ENCODE measurements around the gene RABL2A.
"Not testable (repeated sequence)": the region's sequence is repeated elsewhere in the genome, so short reads cannot be mapped to it uniquely, and the experiment has no call there.

Gene RABL2A

GRCh38 chr2:113626616-113627330 is at the start of gene RABL2A:
RABL2A (plus strand) TSS chr2:113627266; CDS start chr2:113628607, 1,341 bp downstream.
- H3K79me2 ChIP-seq (ENCODE audit: insufficient read depth, low read length); H4K20me1 ChIP-seq (ENCODE audit: low read depth, low read length); H3K27me3 ChIP-seq (ENCODE audit: low read length); H3K9me2 ChIP-seq (replicated peaks; ENCODE audit: insufficient read depth, low read length); H2AFZ ChIP-seq (ENCODE audit: low read depth, low read length, severe bottlenecking); H3F3A ChIP-seq (ENCODE audit: insufficient read depth); H3K9me3 ChIP-seq (ENCODE audit: insufficient read depth, low read length); H3K36me3 ChIP-seq (ENCODE audit: low read length): not testable (repeated sequence)
- Histone ChIP-seq H3K27ac (ENCODE audit: low read depth, low read length) (peak within 1 kb of the TSS; percentile 32; the same call in 1 of the 2 replicates), H3K4me3 (ENCODE audit: insufficient read depth, low read length, poor library complexity, severe bottlenecking) (peak within 1 kb of the TSS; percentile 59), H3K9ac (ENCODE audit: low read length) (peak within 1 kb of the TSS; percentile 54), H3K4me2 (ENCODE audit: low read depth, low read length, poor library complexity, severe bottlenecking) (peak within 1 kb of the TSS; percentile 49)

- H3K4me3 ChIP-seq (ENCODE audit: insufficient read depth, low read length, poor library complexity, severe bottlenecking); H3K9me3 ChIP-seq (ENCODE audit: insufficient read depth, low read length); H3K4me2 ChIP-seq (ENCODE audit: low read depth, low read length, poor library complexity, severe bottlenecking); H3K9me2 ChIP-seq (replicated peaks; ENCODE audit: insufficient read depth, low read length); H3K36me3 ChIP-seq (ENCODE audit: low read length); H2AFZ ChIP-seq (ENCODE audit: low read depth, low read length, severe bottlenecking); H4K20me1 ChIP-seq (ENCODE audit: low read depth, low read length); H3K79me2 ChIP-seq (ENCODE audit: insufficient read depth, low read length); H3K9ac ChIP-seq (ENCODE audit: low read length); H3F3A ChIP-seq (ENCODE audit: insufficient read depth); H3K27ac ChIP-seq (ENCODE audit: low read depth, low read length); H3K27me3 ChIP-seq (ENCODE audit: low read length): not testable (repeated sequence)
Measured at GRCh38 chr2:113578508-113578907, 48.6 kb upstream of the RABL2A start.

GRCh38 chr2:113582473-113582872 is 44.6 kb upstream of the RABL2A start:
- H2AFZ ChIP-seq (ENCODE audit: low read depth, low read length, severe bottlenecking); H3K4me3 ChIP-seq (ENCODE audit: insufficient read depth, low read length, poor library complexity, severe bottlenecking); H3K9me3 ChIP-seq (ENCODE audit: insufficient read depth, low read length); H3K27ac ChIP-seq (ENCODE audit: low read depth, low read length); H3K9me2 ChIP-seq (replicated peaks; ENCODE audit: insufficient read depth, low read length); H3K36me3 ChIP-seq (ENCODE audit: low read length); H4K20me1 ChIP-seq (ENCODE audit: low read depth, low read length); H3F3A ChIP-seq (ENCODE audit: insufficient read depth); H3K79me2 ChIP-seq (ENCODE audit: insufficient read depth, low read length); H3K4me2 ChIP-seq (ENCODE audit: low read depth, low read length, poor library complexity, severe bottlenecking); H3K9ac ChIP-seq (ENCODE audit: low read length); H3K27me3 ChIP-seq (ENCODE audit: low read length): not testable (repeated sequence)

GRCh38 chr2:113583521-113584225 is 43.4 kb upstream of the RABL2A start:
- H3F3A ChIP-seq (ENCODE audit: insufficient read depth); H3K9me3 ChIP-seq (ENCODE audit: insufficient read depth, low read length); H3K79me2 ChIP-seq (ENCODE audit: insufficient read depth, low read length); H3K27me3 ChIP-seq (ENCODE audit: low read length); H3K27ac ChIP-seq (ENCODE audit: low read depth, low read length); H3K36me3 ChIP-seq (ENCODE audit: low read length); H4K20me1 ChIP-seq (ENCODE audit: low read depth, low read length); H3K9me2 ChIP-seq (replicated peaks; ENCODE audit: insufficient read depth, low read length): not testable (repeated sequence)
- peak overlapping the region; percentile 99 for H2AFZ ChIP-seq (ENCODE audit: low read depth, low read length, severe bottlenecking)
- H3K4me2 ChIP-seq (ENCODE audit: low read depth, low read length, poor library complexity, severe bottlenecking), result peak overlapping the region; percentile 64
- peak overlapping the region; percentile 69 for H3K9ac ChIP-seq (ENCODE audit: low read length)
- peak overlapping the region; percentile 66 for H3K4me3 ChIP-seq (ENCODE audit: insufficient read depth, low read length, poor library complexity, severe bottlenecking)

GRCh38 chr2:113584311-113585092 is 42.6 kb upstream of the RABL2A start:
- not testable (repeated sequence) for H2AFZ ChIP-seq (ENCODE audit: low read depth, low read length, severe bottlenecking); H3F3A ChIP-seq (ENCODE audit: insufficient read depth); H3K27me3 ChIP-seq (ENCODE audit: low read length); H3K9me2 ChIP-seq (replicated peaks; ENCODE audit: insufficient read depth, low read length); H3K27ac ChIP-seq (ENCODE audit: low read depth, low read length); H3K36me3 ChIP-seq (ENCODE audit: low read length); H3K79me2 ChIP-seq (ENCODE audit: insufficient read depth, low read length); H4K20me1 ChIP-seq (ENCODE audit: low read depth, low read length); H3K9me3 ChIP-seq (ENCODE audit: insufficient read depth, low read length)
- peak overlapping the region; percentile 53 for H3K4me2 ChIP-seq (ENCODE audit: low read depth, low read length, poor library complexity, severe bottlenecking)
- H3K9ac ChIP-seq (ENCODE audit: low read length), result peak overlapping the region; percentile 69
- peak overlapping the region; percentile 38 for H3K4me3 ChIP-seq (ENCODE audit: insufficient read depth, low read length, poor library complexity, severe bottlenecking)

- H3K9me3 ChIP-seq (ENCODE audit: insufficient read depth, low read length); H3K4me3 ChIP-seq (ENCODE audit: insufficient read depth, low read length, poor library complexity, severe bottlenecking); H3K27me3 ChIP-seq (ENCODE audit: low read length); H3K79me2 ChIP-seq (ENCODE audit: insufficient read depth, low read length); H3F3A ChIP-seq (ENCODE audit: insufficient read depth); H3K9me2 ChIP-seq (replicated peaks; ENCODE audit: insufficient read depth, low read length); H3K36me3 ChIP-seq (ENCODE audit: low read length); H4K20me1 ChIP-seq (ENCODE audit: low read depth, low read length); H3K9ac ChIP-seq (ENCODE audit: low read length); H2AFZ ChIP-seq (ENCODE audit: low read depth, low read length, severe bottlenecking); H3K27ac ChIP-seq (ENCODE audit: low read depth, low read length); H3K4me2 ChIP-seq (ENCODE audit: low read depth, low read length, poor library complexity, severe bottlenecking): not testable (repeated sequence)
Measured at GRCh38 chr2:113587201-113587600, 39.9 kb upstream of the RABL2A start.

GRCh38 chr2:113589591-113589990 is 37.5 kb upstream of the RABL2A start:
- H3K36me3 ChIP-seq (ENCODE audit: low read length); H3K27me3 ChIP-seq (ENCODE audit: low read length); H2AFZ ChIP-seq (ENCODE audit: low read depth, low read length, severe bottlenecking); H3K4me2 ChIP-seq (ENCODE audit: low read depth, low read length, poor library complexity, severe bottlenecking); H3K9me2 ChIP-seq (replicated peaks; ENCODE audit: insufficient read depth, low read length); H3K9ac ChIP-seq (ENCODE audit: low read length); H4K20me1 ChIP-seq (ENCODE audit: low read depth, low read length); H3K27ac ChIP-seq (ENCODE audit: low read depth, low read length); H3K9me3 ChIP-seq (ENCODE audit: insufficient read depth, low read length); H3K4me3 ChIP-seq (ENCODE audit: insufficient read depth, low read length, poor library complexity, severe bottlenecking); H3K79me2 ChIP-seq (ENCODE audit: insufficient read depth, low read length); H3F3A ChIP-seq (ENCODE audit: insufficient read depth): not testable (repeated sequence)
